GM19397 (cell line): Measurements from ENCODE around the gene ZBTB7C.

Experiments
- ATAC-seq: cut with Tn5 transposase; IDR thresholded peaks from one replicate; pipeline ENCODE4 v1.9.1; 2021; ENCODE audit warnings: mild to moderate bottlenecking, moderate library complexity; ENCODE audit not compliant: unreplicated experiment

ZBTB7C gene

GRCh38 chr18:48172226-48173006 lies 236.8 kb downstream of the ZBTB7C start:
- no peak for ATAC-seq

- ATAC-seq, result no peak
Measured at GRCh38 chr18:48171490-48172188, 237.5 kb downstream of the ZBTB7C start.

- no peak for ATAC-seq
Measured at GRCh38 chr18:48170651-48171050, 238.5 kb downstream of the ZBTB7C start.

GRCh38 chr18:48168861-48169260 lies 240.3 kb downstream of the ZBTB7C start:
- no peak for ATAC-seq

- ATAC-seq, result no peak
Measured at GRCh38 chr18:48167897-48168253, 241.3 kb downstream of the ZBTB7C start.

- no peak for ATAC-seq
Measured at GRCh38 chr18:48166336-48166875, 242.8 kb downstream of the ZBTB7C start.

GRCh38 chr18:48165111-48165866 lies 243.9 kb downstream of the ZBTB7C start:
- ATAC-seq, result no peak

- ATAC-seq, result no peak
Measured at GRCh38 chr18:48164701-48165100, 244.5 kb downstream of the ZBTB7C start.

- ATAC-seq, result no peak
Measured at GRCh38 chr18:48164116-48164515, 245.1 kb downstream of the ZBTB7C start.

- no peak for ATAC-seq
Measured at GRCh38 chr18:48163738-48164115, 245.5 kb downstream of the ZBTB7C start.

- no peak for ATAC-seq
Measured at GRCh38 chr18:48162956-48163737, 246.0 kb downstream of the ZBTB7C start.

GRCh38 chr18:48161911-48162698 lies 247.1 kb downstream of the ZBTB7C start:
- peak; percentile 35 for ATAC-seq

- ATAC-seq, result peak; percentile 79
Measured at GRCh38 chr18:48161191-48161910, 247.8 kb downstream of the ZBTB7C start.

- no peak for ATAC-seq
Measured at GRCh38 chr18:48160622-48161021, 248.6 kb downstream of the ZBTB7C start.

- ATAC-seq, result no peak
Measured at GRCh38 chr18:48159816-48160215, 249.4 kb downstream of the ZBTB7C start.

- no peak for ATAC-seq
Measured at GRCh38 chr18:48158721-48159120, 250.5 kb downstream of the ZBTB7C start.

- ATAC-seq, result no peak
Measured at GRCh38 chr18:48157956-48158355, 251.2 kb downstream of the ZBTB7C start.

GRCh38 chr18:48155856-48156255 lies 253.3 kb downstream of the ZBTB7C start:
- no peak for ATAC-seq

- ATAC-seq, result no peak
Measured at GRCh38 chr18:48154828-48155227, 254.4 kb downstream of the ZBTB7C start.
